NCI-H446 (cell line): ENCODE results near the gene TACC2.
"Not testable (repeated sequence)": the region's sequence is repeated elsewhere in the genome, so short reads cannot be mapped to it uniquely, and the experiment has no call there.

Experiments
- DNase-seq, 2 experiments: peaks; one replicate each; lab custom pipeline; 2025; lab: John Stamatoyannopoulos, UW

Gene TACC2

GRCh38 chr10:122197611-122198222, 208.8 kb downstream of the TACC2 start:
- DNase-seq, result no peak

- DNase-seq, result no peak
Measured at GRCh38 chr10:122198631-122199030, 209.7 kb downstream of the TACC2 start.

GRCh38 chr10:122199070-122199469, 210.1 kb downstream of the TACC2 start:
- DNase-seq, result no peak

GRCh38 chr10:122199689-122200088, 210.7 kb downstream of the TACC2 start:
- no peak for DNase-seq

- no peak for DNase-seq
Measured at GRCh38 chr10:122201401-122201800, 212.4 kb downstream of the TACC2 start.

GRCh38 chr10:122203180-122203579, 214.2 kb downstream of the TACC2 start:
- DNase-seq, result not testable (repeated sequence)

- DNase-seq, result no peak
Measured at GRCh38 chr10:122204691-122205489, 215.9 kb downstream of the TACC2 start.

GRCh38 chr10:122206471-122207065, 217.6 kb downstream of the TACC2 start:
- no peak for DNase-seq

GRCh38 chr10:122207163-122207562, 218.2 kb downstream of the TACC2 start:
- DNase-seq, result no peak

GRCh38 chr10:122207596-122207995, 218.6 kb downstream of the TACC2 start:
- DNase-seq, result peak in 1 of 2 experiments; percentile 27

- DNase-seq, result peak in 1 of 2 experiments; percentile 3
Measured at GRCh38 chr10:122208571-122209430, 219.8 kb downstream of the TACC2 start.

- DNase-seq, result no peak
Measured at GRCh38 chr10:122210481-122211265, 221.7 kb downstream of the TACC2 start.

- DNase-seq, result no peak
Measured at GRCh38 chr10:122213364-122213763, 224.4 kb downstream of the TACC2 start.

- no peak for DNase-seq
Measured at GRCh38 chr10:122213766-122214165, 224.8 kb downstream of the TACC2 start.

GRCh38 chr10:122216047-122216446, 227.1 kb downstream of the TACC2 start:
- no peak for DNase-seq

GRCh38 chr10:122219340-122219739, 230.4 kb downstream of the TACC2 start:
- DNase-seq, result no peak

GRCh38 chr10:122220736-122221135, 231.8 kb downstream of the TACC2 start:
- no peak for DNase-seq

GRCh38 chr10:122221958-122222357, 233.0 kb downstream of the TACC2 start:
- no peak for DNase-seq

- no peak for DNase-seq
Measured at GRCh38 chr10:122222638-122223037, 233.7 kb downstream of the TACC2 start.

GRCh38 chr10:122224159-122224558, 235.2 kb downstream of the TACC2 start:
- no peak for DNase-seq

- DNase-seq, result no peak
Measured at GRCh38 chr10:122225330-122225729, 236.4 kb downstream of the TACC2 start.
